Karpas-422 (cell line): ENCODE measurements around the gene PRKCE. TPM values are rescaled to one million over a fixed set of nuclear protein-coding genes. Genes with fewer than 3 reads are reported as not detected.

Experiments used
- DNase-seq: peaks from one replicate; pipeline ENCODE4 v3.0.0-alpha.2; 2015
- H2AFZ ChIP-seq: fragments of 200-600 bp; sonication (generic); 2 replicates; pipeline ENCODE4 v1.6.1; 2014; ENCODE audit warnings: antibody characterized with exemption, low read length, mixed read lengths
- H3K27ac ChIP-seq: fragments of 200-600 bp; sonication (generic); 2 replicates; pipeline ENCODE4 v1.5.1; 2014; ENCODE audit warnings: mild to moderate bottlenecking, low read length, moderate library complexity
- H3K27me3 ChIP-seq: fragments of 200-600 bp; sonication (generic); 2 replicates; pipeline ENCODE4 v1.6.1; 2014; ENCODE audit warnings: low read length, mixed read lengths
- H3K36me3 ChIP-seq: fragments of 200-600 bp; sonication (generic); 2 replicates; pipeline ENCODE4 v1.6.1; 2014; ENCODE audit warnings: low read length, mixed read lengths; ENCODE audit not compliant: insufficient read depth
- H3K4me1 ChIP-seq: fragments of 200-600 bp; sonication (generic); 2 replicates; pipeline ENCODE4 v1.6.1; 2014; ENCODE audit warnings: mild to moderate bottlenecking, low read length, mixed read lengths
- H3K4me2 ChIP-seq: fragments of 200-600 bp; sonication (generic); 2 replicates; pipeline ENCODE4 v1.6.1; 2014; ENCODE audit warnings: low read length, low read depth, mild to moderate bottlenecking; ENCODE audit not compliant: poor library complexity, severe bottlenecking
- H3K4me3 ChIP-seq: fragments of 200-600 bp; sonication (generic); 2 replicates; pipeline ENCODE4 v1.5.1; 2014; ENCODE audit warnings: mild to moderate bottlenecking, antibody characterized with exemption, low read length, mixed read lengths
- H3K79me2 ChIP-seq: fragments of 200-600 bp; sonication (generic); 2 replicates; pipeline ENCODE4 v1.6.1; 2014; ENCODE audit warnings: mild to moderate bottlenecking, low read length, mixed read lengths
- H3K9ac ChIP-seq: fragments of 200-600 bp; sonication (generic); 2 replicates; pipeline ENCODE4 v1.6.0; 2014; ENCODE audit warnings: low read length
- H3K9me2 ChIP-seq: fragments of 200-600 bp; sonication (generic), shearing (Covaris generic); replicated peaks from 2 replicates; pipeline ENCODE4 v1.6.0; 2014; ENCODE audit warnings: mild to moderate bottlenecking, low read length, moderate library complexity; ENCODE audit not compliant: insufficient read depth
- H3K9me3 ChIP-seq: fragments of 300-700, 200-600 bp; sonication (generic); 2 replicates; pipeline ENCODE4 v1.6.1; 2014; ENCODE audit warnings: low read length, mixed read lengths
- H4K20me1 ChIP-seq: fragments of 200-600 bp; sonication (generic); 2 replicates; pipeline ENCODE4 v1.6.1; 2014; ENCODE audit warnings: mild to moderate bottlenecking, antibody characterized with exemption, low read length, low read depth; ENCODE audit not compliant: insufficient read depth
- total RNA-seq: library from RNA; depleted of rRNA; stranded (reverse); fragments of >200 nt; shearing (Covaris generic); gene quantifications from 2 replicates; pipeline ENCODE4 v1.2.3, GENCODE V29; 2014; ENCODE audit warnings: low replicate concordance

The PRKCE gene
- total RNA-seq, 1 experiment from 2014 or later: 61.8 TPM

DNA sequence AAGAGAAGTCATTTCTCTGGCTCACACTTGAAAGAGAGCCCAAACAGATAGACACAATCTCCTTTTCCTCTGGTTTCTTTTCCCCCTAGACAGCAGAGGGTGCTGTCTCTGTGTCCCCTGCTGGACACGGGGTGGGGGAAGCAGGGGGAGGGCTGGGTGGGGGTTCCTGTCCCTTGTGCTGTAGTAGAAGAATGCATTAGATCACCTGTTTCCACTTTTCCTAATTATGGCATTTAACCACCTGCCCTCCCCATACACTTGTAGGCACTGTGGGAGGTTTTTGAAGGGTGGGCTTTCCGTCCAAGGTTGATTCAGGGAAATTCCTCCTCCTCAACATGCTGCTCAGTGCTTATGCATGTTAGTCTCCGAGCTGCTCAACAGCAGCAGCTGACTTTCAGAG is 439.5 kb downstream of the PRKCE start:
- no peak overlapping the region for H3K4me3 ChIP-seq
- no peak overlapping the region for H3K9ac ChIP-seq
- H4K20me1 ChIP-seq: no peaks in the 10 kb centered on the region
- no peak overlapping the region for H3K27ac ChIP-seq
- H3K36me3 ChIP-seq: peaks cover 38% of the 10 kb centered on the region
- no peaks in the 10 kb centered on the region for H3K9me3 ChIP-seq
- H3K4me2 ChIP-seq: no peak overlapping the region
- no peaks in the 10 kb centered on the region for H3K27me3 ChIP-seq
- no peaks in the 10 kb centered on the region for H3K4me1 ChIP-seq
- H2AFZ ChIP-seq: no peak overlapping the region
- no peak for DNase-seq
- no peaks in the 10 kb centered on the region for H3K79me2 ChIP-seq
- H3K9me2 ChIP-seq: no peaks in the 10 kb centered on the region

DNA sequence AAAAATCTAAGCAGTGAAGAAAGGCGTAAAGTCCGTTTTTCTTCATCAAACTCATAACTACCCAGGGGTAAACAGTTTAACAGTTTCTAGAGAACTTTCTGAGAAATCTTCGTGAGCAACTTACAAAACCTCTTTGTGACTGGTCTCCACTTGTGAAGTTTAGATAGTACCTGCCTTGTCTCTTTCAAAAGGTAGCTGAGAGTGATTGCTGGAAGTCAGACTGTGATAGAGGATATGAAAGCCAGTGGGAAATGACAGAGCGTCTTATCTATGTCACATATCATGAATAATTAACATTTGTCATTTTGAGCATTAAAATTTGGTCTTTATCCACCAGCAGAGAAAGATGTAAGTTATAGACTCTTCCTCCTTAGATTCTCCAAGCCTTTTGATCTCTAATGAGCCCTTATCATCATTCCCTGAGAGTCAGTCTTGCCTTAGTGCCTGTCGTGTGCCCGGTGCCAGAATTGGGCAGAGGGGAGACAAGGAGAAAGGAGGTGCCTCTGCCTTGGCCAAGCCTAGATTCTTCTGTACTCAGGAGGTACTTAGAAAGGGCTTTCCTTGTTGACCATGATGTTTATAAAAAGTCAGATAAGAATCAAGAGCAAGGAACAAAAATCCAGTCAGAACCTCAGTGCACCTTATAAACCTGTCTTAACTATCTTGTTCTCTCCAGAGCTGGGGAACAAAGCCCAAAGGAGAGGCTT is 440.6 kb downstream of the PRKCE start:
- no peaks in the 10 kb centered on the region for H4K20me1 ChIP-seq
- H3K4me3 ChIP-seq: no peak overlapping the region
- DNase-seq: no peak
- H3K79me2 ChIP-seq: no peaks in the 10 kb centered on the region
- no peaks in the 10 kb centered on the region for H3K9me3 ChIP-seq
- H3K4me2 ChIP-seq: no peak overlapping the region
- no peak overlapping the region for H3K27ac ChIP-seq
- H2AFZ ChIP-seq: no peak overlapping the region
- H3K9me2 ChIP-seq: no peaks in the 10 kb centered on the region
- H3K4me1 ChIP-seq: no peaks in the 10 kb centered on the region
- peaks cover 29% of the 10 kb centered on the region for H3K36me3 ChIP-seq
- no peak overlapping the region for H3K9ac ChIP-seq
- no peaks in the 10 kb centered on the region for H3K27me3 ChIP-seq

DNA sequence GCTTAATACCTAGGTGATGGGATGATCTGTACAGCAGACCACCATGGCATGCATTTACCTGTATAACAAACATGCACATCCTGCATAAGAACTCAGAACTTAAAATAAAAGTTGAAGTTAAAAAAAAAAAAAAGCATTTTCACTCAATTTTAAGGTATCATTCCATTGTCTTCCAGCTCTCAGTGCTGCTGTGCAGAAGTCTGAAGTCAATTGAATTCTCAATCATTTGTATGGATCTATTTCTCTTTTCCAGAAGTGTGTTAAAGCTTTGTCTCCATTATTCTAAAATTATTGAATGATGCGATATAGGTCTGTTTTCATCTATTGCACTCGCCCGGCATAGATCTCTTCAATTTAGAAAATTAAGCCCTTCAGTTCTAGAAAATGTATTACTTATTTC is 443.2 kb downstream of the PRKCE start:
- no peaks in the 10 kb centered on the region for H3K4me1 ChIP-seq
- no peak overlapping the region for H3K4me2 ChIP-seq
- no peak overlapping the region for H3K4me3 ChIP-seq
- H3K9me3 ChIP-seq: no peaks in the 10 kb centered on the region
- no peaks in the 10 kb centered on the region for H4K20me1 ChIP-seq
- H3K27me3 ChIP-seq: no peaks in the 10 kb centered on the region
- H3K27ac ChIP-seq: no peak overlapping the region
- no peaks in the 10 kb centered on the region for H3K9me2 ChIP-seq
- DNase-seq: no peak
- no peak overlapping the region for H3K9ac ChIP-seq
- no peaks in the 10 kb centered on the region for H3K79me2 ChIP-seq
- no peak overlapping the region for H2AFZ ChIP-seq
- H3K36me3 ChIP-seq: peaks cover 15% of the 10 kb centered on the region; the same call in 1 of the 2 replicates

DNA sequence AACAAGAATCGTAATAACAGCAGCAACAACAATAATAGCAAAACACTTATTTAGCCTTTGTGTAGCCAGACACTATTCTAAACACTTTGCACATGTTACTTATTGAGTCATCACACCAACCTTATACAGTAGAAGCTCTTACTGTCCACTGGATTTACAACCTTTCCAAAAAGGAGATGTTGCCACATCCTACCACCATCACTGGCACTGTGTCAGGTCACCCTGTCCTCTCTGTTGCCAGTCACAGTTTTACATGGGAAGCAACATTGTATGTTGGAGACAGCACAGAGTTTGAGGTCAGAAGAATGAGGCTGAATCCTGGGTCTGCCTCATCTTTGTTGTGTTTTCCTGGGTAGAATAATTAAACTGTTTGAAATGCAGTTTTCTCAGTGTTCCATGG is 444.4 kb downstream of the PRKCE start:
- no peak overlapping the region for H3K4me2 ChIP-seq
- no peak for DNase-seq
- no peaks in the 10 kb centered on the region for H3K79me2 ChIP-seq
- H3K4me3 ChIP-seq: no peak overlapping the region
- peaks cover 19% of the 10 kb centered on the region; the same call in 1 of the 2 replicates for H3K36me3 ChIP-seq
- no peaks in the 10 kb centered on the region for H3K4me1 ChIP-seq
- no peaks in the 10 kb centered on the region for H4K20me1 ChIP-seq
- H3K9me2 ChIP-seq: no peaks in the 10 kb centered on the region
- no peaks in the 10 kb centered on the region for H3K9me3 ChIP-seq
- no peak overlapping the region for H3K9ac ChIP-seq
- no peak overlapping the region for H2AFZ ChIP-seq
- H3K27me3 ChIP-seq: no peaks in the 10 kb centered on the region
- no peak overlapping the region for H3K27ac ChIP-seq

DNA sequence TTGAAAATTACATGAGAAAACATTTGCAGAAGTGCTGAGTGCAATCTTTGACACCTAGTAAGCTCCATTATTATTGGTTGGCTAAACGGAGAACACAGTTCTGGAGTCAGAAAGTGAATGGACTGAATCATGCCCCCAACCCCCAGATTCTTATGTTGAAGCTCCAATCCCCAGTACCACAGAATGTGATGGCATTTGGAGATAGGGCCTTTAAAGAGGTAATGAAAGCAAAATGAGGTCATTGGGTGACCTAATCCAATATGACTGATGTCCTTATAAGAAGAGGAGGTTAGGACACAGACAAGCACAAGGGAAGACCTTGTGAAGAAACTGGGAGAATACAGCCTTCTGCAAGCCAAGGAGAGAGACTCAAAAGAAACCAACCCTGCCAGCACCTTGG is 444.8 kb downstream of the PRKCE start:
- no peaks in the 10 kb centered on the region for H4K20me1 ChIP-seq
- H3K36me3 ChIP-seq: peaks cover 21% of the 10 kb centered on the region
- no peak overlapping the region for H3K27ac ChIP-seq
- H3K27me3 ChIP-seq: no peaks in the 10 kb centered on the region
- H3K79me2 ChIP-seq: no peaks in the 10 kb centered on the region
- DNase-seq: no peak
- H3K9ac ChIP-seq: no peak overlapping the region
- no peak overlapping the region for H2AFZ ChIP-seq
- H3K4me3 ChIP-seq: no peak overlapping the region
- no peaks in the 10 kb centered on the region for H3K9me2 ChIP-seq
- H3K4me1 ChIP-seq: no peaks in the 10 kb centered on the region
- no peak overlapping the region for H3K4me2 ChIP-seq
- no peaks in the 10 kb centered on the region for H3K9me3 ChIP-seq

DNA sequence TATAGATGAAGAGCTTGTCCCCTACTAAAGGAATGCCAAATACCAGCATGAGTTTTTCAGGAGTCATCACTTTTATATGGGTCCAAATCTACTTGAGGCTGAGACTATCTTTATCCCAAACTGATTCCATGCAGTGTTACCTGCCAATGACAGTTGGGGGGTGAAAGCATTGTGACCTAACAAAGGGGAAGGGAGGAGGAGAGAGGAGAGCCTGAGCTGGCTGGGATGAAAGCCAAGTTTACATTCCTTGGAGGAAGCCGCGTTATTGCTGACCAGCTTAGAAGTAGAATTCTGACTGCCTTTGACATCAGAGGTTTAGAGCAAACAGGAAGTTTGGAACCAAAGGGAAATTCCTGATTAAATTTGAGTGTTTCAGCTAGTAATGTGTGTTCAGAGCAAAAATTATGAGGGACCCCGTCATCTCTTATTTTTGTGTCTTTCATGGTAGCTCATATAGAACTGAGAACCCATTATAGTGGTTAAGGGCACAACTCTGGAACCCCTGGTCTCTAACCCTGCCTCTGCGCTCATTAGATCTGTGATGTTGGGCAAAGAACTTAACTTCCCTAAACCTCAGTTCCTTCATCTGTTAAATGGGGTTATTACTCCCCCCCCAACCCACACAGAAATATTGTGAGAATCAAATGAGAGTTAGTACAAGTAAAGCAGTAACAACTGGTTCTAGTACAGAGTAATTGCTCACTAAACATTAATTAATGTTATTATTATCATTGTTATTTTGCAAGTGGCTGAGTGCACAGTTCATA is 446.4 kb downstream of the PRKCE start:
- Histone ChIP-seq H3K4me1 (no peaks in the 10 kb centered on the region), H3K9me2 (no peaks in the 10 kb centered on the region), H3K4me3 (no peak overlapping the region), H3K27ac (no peak overlapping the region), H3K79me2 (0 out of 2 replicates have a peak, but pooled peaks cover 4% of the 10 kb centered on the region), H3K27me3 (no peaks in the 10 kb centered on the region), H3K4me2 (no peak overlapping the region), H3K9me3 (no peaks in the 10 kb centered on the region), H3K9ac (no peak overlapping the region), H3K36me3 (peaks cover 30% of the 10 kb centered on the region), H4K20me1 (no peaks in the 10 kb centered on the region), H2AFZ (no peak overlapping the region)
- no peak for DNase-seq

DNA sequence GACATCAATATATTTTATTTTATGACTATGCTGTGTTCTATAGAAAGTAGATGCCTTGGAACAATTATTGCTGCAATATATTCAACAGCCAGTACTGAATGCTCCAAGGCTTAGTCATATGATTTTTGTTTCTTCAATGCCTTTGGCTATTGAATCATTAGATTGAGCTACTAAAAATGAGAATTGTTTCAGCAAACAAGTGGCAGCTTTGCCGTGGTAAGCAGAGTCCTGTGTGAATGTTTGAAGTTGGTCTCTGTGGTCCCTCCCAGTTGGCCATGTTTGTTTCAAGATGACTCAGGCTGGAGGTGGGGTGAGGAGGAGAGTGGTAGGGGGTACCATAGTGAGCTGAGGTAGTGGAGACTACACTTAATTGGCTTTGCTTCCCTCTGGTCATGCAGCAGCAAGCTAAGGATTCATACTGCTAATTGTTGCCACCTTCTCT is 447.2 kb downstream of the PRKCE start:
- Histone ChIP-seq H3K9ac (no peak overlapping the region), H3K79me2 (0 out of 2 replicates have a peak, but pooled peaks cover 4% of the 10 kb centered on the region), H3K27me3 (no peaks in the 10 kb centered on the region), H3K9me3 (no peaks in the 10 kb centered on the region), H3K4me2 (no peak overlapping the region), H4K20me1 (no peaks in the 10 kb centered on the region), H3K9me2 (no peaks in the 10 kb centered on the region), H3K4me1 (no peaks in the 10 kb centered on the region), H3K4me3 (no peak overlapping the region), H2AFZ (no peak overlapping the region), H3K27ac (no peak overlapping the region), H3K36me3 (peaks cover 31% of the 10 kb centered on the region)
- DNase-seq: no peak

DNA sequence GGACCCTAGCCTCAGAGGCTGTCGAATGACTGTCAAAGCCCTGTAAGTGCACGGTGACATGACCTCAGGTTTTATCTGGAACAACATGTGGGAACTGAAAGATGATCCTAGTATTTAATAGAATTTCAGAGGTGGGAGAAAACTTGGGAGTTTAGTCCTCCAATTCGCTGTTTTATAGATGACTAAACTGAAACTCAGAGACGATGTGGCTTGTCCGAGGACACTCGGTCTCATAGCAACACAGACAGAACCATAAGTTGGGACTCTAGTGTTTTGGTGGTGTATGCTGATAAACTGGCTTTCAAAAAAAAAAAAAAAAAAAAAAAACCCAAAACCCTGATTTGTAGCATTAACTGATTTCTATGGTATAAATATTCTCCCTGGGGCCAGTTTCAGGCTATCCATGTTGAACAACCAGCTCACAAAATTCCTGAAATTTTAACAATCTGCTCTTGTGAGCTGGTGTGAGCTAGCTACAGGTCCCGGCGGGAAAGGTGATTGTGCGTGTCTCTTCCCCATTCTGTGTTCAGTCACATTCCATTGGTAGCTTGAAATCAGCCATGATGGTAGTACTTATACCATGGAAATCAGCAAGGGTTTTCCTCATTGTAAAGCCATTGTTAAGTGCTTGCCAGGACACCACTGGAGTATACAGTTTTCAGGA is 450.2 kb downstream of the PRKCE start:
- Histone ChIP-seq H3K79me2 (peaks cover 13% of the 10 kb centered on the region; the same call in 1 of the 2 replicates), H4K20me1 (no peaks in the 10 kb centered on the region), H3K9me3 (no peaks in the 10 kb centered on the region), H3K4me2 (no peak overlapping the region), H3K9me2 (no peaks in the 10 kb centered on the region), H3K4me1 (peaks cover 6% of the 10 kb centered on the region; the same call in 1 of the 2 replicates), H3K4me3 (no peak overlapping the region), H3K9ac (no peak overlapping the region), H3K27me3 (no peaks in the 10 kb centered on the region), H2AFZ (no peak overlapping the region), H3K36me3 (peaks cover 49% of the 10 kb centered on the region), H3K27ac (no peak overlapping the region)
- no peak for DNase-seq
